Measurements from ENCODE around the gene M1AP.

GRCh38 chr2:74685408-74685807 is 37.3 kb upstream of the M1AP start:
- TF ChIP-seq CTCF (IDR thresholded peaks at IDR 0.05; ENCODE audit: borderline replicate concordance, extremely low read depth, low read length, poor library complexity, severe bottlenecking), result no peak
- no peak for TF ChIP-seq EZH2 (IDR thresholded peaks at IDR 0.05; ENCODE audit: borderline replicate concordance, low read depth, low read length, severe bottlenecking)

Data from DND-41 (cell line).